ENCODE data around the gene TM6SF1.
A peak's percentile ranks its signal among the peaks of the same experiment; 100 is the strongest.
"Not testable (repeated sequence)": the region's sequence is repeated elsewhere in the genome, so short reads cannot be mapped to it uniquely, and the experiment has no call there.

Gene TM6SF1

DNA sequence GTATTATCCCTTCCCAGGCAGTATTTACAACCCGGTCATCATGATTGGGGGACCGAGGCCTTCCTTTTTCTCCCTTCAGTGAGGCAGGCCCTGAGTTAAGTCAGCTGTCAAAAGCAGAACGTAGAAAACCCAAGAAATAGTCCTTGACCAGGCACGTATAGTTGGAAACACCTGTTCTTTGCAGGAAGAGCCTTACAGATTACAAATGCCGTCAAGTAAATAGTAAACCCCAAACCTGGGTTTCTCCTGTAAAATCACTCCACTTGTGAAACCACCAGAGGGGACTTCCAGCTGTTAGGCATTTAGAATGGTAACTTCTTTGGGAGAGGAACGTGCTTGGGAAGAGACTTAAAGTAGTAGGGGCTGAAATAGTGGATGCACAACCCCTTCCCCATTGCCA is 39.4 kb upstream of the TM6SF1 start:
- peak overlapping the region in 2 of 3 experiments; percentile 83 for H3K4me3 Mint-ChIP-seq
- H3K9me3 Mint-ChIP-seq: peaks cover 3% of the 10 kb centered on the region
- peak overlapping the region; percentile 90 to 94 (median 92) for H3K27ac Mint-ChIP-seq
- no peaks in the 10 kb centered on the region for H3K27me3 Mint-ChIP-seq (ENCODE audit: low read depth)
- TF ChIP-seq, protein P1, sequence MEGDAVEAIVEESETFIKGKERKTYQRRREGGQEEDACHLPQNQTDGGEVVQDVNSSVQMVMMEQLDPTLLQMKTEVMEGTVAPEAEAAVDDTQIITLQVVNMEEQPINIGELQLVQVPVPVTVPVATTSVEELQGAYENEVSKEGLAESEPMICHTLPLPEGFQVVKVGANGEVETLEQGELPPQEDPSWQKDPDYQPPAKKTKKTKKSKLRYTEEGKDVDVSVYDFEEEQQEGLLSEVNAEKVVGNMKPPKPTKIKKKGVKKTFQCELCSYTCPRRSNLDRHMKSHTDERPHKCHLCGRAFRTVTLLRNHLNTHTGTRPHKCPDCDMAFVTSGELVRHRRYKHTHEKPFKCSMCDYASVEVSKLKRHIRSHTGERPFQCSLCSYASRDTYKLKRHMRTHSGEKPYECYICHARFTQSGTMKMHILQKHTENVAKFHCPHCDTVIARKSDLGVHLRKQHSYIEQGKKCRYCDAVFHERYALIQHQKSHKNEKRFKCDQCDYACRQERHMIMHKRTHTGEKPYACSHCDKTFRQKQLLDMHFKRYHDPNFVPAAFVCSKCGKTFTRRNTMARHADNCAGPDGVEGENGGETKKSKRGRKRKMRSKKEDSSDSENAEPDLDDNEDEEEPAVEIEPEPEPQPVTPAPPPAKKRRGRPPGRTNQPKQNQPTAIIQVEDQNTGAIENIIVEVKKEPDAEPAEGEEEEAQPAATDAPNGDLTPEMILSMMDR (IDR thresholded peaks at IDR 0.05; ENCODE audit: unreplicated experiment in 3 of 3): no peak
- peaks cover 10% of the 10 kb centered on the region for H3K36me3 Mint-ChIP-seq (ENCODE audit: low read depth)
- H3K4me1 Mint-ChIP-seq: peaks cover 8% of the 10 kb centered on the region

DNA sequence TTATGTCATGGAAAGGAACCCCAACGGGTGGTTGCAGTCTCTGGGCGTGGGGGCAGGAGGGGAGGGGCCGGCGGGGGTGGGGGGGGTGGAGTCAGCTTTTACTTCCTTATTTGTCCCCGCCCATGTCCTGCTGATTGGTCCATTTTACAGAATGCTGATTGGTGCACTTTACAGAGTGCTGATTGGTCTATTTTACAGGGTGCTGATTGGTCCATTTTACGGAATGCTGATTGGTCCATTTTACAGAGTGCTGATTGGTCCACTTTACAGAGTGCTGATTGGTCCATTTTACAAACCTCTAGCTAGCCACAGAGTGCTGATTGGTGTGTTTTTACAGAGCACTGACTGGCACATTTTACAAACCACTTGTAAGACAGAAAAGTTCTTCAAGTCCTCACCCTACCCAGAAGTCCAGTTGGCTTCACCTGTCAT is 38.2 kb upstream of the TM6SF1 start:
- peaks cover 11% of the 10 kb centered on the region for H3K36me3 Mint-ChIP-seq (ENCODE audit: low read depth)
- not testable (repeated sequence) for H3K27me3 Mint-ChIP-seq (ENCODE audit: low read depth); H3K27ac Mint-ChIP-seq; H3K9me3 Mint-ChIP-seq; H3K4me1 Mint-ChIP-seq
- H3K4me3 Mint-ChIP-seq: peak overlapping the region in 2 of 3 experiments; percentile 64 to 71

DNA sequence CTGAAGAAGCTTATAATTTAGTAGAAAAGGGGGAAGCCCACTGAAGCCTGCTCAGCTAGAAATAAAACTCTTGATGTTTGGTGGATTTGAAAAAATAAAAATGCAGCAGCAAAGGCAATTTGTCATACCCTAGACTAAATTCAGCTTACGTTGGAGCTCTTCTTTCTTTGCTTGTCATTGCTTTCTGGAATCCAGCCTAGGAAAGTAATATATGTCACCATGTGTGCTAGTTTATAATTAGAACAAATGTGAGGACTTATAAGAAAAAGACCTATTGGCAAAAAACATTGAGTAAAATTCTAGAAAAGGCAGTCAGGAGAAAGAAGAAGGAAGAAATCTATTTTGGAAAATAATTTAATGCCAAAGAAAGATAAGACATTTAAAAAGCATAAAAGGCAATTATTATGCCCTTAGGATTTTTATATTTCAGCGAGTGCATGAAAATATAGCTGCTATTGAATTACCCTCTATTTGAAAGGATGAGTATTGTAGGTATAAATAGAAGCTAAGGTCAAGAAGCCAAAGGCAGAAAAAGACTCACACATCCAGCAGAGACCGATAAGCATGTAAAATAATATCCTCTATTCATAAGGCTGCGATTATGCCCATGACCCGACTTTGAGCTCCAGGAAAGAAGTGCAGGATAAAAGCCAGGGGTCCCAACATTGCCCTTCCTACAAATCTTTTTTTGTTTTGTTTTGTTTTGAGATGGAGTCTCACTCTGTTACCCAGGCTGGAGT is 29.8 kb upstream of the TM6SF1 start:
- Mint-ChIP-seq H3K36me3 (ENCODE audit: low read depth) (peaks cover 4% of the 10 kb centered on the region), H3K4me3 (no peak overlapping the region), H3K27ac (peak overlapping the region; percentile 0 to 5 (median 2)), H3K27me3 (ENCODE audit: low read depth) (peaks cover 9% of the 10 kb centered on the region), H3K9me3 (peaks cover 11% of the 10 kb centered on the region), H3K4me1 (peaks cover 25% of the 10 kb centered on the region)
- TF ChIP-seq, protein P1 (IDR thresholded peaks at IDR 0.05; ENCODE audit: unreplicated experiment in 3 of 3): no peak

DNA sequence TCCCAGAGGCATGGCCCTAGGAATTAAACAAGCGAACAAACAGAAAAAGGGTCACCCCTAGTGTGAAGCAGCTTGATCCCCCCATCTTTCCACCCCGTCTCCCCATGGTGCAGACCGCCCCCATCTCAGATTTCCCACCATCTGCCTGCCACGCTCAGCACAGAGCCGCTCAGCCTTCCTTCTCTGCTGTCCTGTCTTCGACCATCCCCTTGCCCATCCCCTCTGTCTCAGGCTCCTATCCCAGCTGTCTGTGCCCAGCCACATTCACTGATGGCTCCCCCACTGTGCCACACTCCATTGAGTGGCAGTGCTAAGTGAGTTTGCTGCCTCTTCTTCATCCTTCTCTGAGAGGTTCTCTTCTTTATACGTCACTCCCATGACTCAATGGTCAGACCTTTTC is 28.7 kb upstream of the TM6SF1 start:
- TF ChIP-seq, protein P1 (IDR thresholded peaks at IDR 0.05; ENCODE audit: unreplicated experiment in 3 of 3): no peak
- Mint-ChIP-seq H3K27me3 (ENCODE audit: low read depth) (peaks cover 9% of the 10 kb centered on the region), H3K36me3 (ENCODE audit: low read depth) (peaks cover 4% of the 10 kb centered on the region), H3K4me1 (peaks cover 25% of the 10 kb centered on the region), H3K27ac (peak overlapping the region in 2 of 3 experiments; percentile 13 to 14), H3K4me3 (no peak overlapping the region), H3K9me3 (peaks cover 11% of the 10 kb centered on the region)

DNA sequence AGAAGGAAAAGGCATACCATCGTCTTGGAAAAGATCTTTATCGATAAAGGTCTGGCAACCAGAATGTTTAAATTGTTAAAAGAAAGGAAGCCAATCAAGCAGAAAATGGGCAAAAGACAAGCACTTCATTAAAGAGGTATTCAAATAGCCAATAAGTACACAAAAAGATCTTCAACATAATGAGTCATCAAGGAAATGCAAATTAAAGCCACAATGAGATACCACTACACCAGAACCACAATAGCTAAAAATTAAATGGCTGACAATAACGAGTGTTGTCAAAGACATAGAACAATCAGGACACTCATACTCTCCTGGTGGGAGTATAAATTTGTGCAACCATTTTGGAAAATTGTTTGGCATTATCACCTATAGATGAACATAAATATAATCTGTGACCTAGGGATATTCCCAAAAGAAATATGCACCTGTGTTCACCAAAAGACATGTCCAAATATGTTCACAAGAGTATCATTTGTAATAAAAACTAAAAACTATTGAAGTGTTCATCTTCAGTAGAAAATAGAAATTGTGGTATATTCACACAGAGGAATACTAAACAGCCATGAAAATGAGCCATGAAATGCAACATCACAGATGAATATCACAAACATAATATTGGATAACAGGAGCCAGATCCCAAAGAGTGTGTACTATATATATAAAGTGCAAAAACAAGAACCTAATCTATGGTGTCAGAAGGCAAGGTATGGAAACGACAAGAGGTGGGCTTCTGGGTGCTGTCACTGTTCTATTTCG is 26.0 kb upstream of the TM6SF1 start:
- peaks cover 25% of the 10 kb centered on the region for H3K4me1 Mint-ChIP-seq
- no peaks in the 10 kb centered on the region for H3K36me3 Mint-ChIP-seq (ENCODE audit: low read depth)
- peaks cover 9% of the 10 kb centered on the region for H3K27me3 Mint-ChIP-seq (ENCODE audit: low read depth)
- H3K4me3 Mint-ChIP-seq: no peak overlapping the region
- H3K27ac Mint-ChIP-seq: no peak overlapping the region
- TF ChIP-seq, protein P1 (IDR thresholded peaks at IDR 0.05; ENCODE audit: unreplicated experiment in 3 of 3): no peak
- no peaks in the 10 kb centered on the region for H3K9me3 Mint-ChIP-seq

DNA sequence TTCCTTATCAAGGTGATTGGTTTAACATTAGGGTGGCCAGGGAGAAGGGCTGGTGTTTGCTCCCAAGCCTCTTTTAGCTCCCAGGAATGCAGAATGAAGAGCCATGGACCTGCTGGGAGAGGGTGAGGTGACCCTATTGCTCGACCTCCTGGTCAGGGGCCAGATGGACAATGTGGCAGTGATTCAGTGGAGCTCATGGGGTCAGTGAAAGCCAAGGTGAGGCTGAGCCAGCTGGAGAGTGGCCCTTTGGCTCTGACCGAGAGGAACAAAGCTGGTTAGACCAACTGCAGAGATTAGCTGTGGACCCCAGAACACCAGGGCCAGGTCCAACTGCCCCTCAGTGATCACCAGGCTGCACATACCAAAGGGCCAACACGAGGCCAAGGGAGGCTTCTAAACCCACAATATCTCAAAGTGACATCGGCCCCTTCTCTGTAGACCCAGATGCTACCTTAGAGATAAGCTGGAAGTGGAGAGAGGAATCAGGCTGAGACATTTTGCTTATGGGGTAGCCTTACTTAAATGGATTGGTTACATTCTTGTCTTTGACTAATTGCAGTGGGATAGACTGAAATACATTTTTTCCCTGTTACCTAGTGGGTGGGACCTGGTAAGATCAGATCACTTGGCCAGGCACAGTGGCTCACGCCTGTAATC is 24.6 kb upstream of the TM6SF1 start:
- H3K9me3 Mint-ChIP-seq: no peaks in the 10 kb centered on the region
- no peaks in the 10 kb centered on the region for H3K36me3 Mint-ChIP-seq (ENCODE audit: low read depth)
- peaks cover 28% of the 10 kb centered on the region for H3K4me1 Mint-ChIP-seq
- H3K4me3 Mint-ChIP-seq: no peak overlapping the region
- TF ChIP-seq, protein P1 (IDR thresholded peaks at IDR 0.05; ENCODE audit: unreplicated experiment in 3 of 3): no peak
- peaks cover 9% of the 10 kb centered on the region for H3K27me3 Mint-ChIP-seq (ENCODE audit: low read depth)
- no peak overlapping the region for H3K27ac Mint-ChIP-seq

DNA sequence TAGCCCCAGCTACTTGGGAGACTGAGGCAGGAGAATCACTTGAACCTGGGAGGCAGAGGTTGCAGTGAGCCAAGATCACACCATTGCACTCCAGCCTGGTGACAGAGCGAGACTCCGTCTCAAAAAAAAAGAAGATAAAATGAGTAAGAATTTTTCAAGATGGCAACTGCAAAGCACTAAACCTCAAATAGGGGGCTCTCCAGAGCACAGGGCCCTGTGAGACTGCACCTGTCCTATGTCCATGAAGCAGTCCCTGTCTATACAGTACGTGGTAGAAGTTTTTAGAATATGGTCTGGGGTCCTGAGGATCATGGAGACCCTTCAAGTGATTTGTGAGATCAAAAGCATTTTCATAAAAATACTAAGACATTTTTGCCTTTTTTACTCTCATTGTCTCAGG is 22.0 kb upstream of the TM6SF1 start:
- not testable (repeated sequence) for H3K27ac Mint-ChIP-seq; H3K36me3 Mint-ChIP-seq (ENCODE audit: low read depth); H3K4me3 Mint-ChIP-seq; H3K27me3 Mint-ChIP-seq (ENCODE audit: low read depth); H3K9me3 Mint-ChIP-seq
- peaks cover 18% of the 10 kb centered on the region for H3K4me1 Mint-ChIP-seq

DNA sequence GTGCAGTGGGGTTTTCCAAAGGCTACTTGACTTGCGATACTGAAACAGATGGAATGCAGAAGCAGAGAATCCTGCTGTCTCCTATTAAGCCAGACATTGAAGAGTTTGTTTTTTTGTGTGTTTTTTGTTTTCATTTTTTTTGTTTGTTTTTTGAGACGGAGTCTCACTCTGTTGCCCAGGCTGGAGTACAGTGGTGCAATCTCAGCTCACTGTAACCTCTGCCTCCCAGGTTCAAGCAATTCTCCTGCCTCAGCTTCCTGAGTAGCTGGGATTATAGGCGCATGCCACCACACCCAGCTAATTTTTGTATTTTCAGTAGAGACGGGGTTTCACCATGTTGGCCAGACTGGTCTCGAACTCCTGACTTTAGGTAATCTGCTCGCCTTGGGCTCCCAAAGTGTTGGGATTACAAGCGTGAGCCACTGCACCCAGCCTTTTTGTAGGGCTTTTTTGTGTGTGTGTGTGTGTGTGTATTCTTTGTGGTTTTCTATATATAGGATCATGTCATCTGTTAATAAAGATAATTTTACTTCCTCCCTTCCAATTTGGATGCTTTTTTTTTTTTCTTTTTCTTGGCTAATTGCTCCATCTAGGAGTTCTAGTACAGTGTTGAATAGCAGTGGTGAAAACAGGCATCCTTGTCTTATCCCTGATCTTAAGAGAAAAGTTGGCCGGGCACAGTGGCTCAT is 21.4 kb upstream of the TM6SF1 start:
- H3K27ac Mint-ChIP-seq; H3K27me3 Mint-ChIP-seq (ENCODE audit: low read depth); H3K9me3 Mint-ChIP-seq; H3K4me3 Mint-ChIP-seq; H3K36me3 Mint-ChIP-seq (ENCODE audit: low read depth): not testable (repeated sequence)
- peaks cover 18% of the 10 kb centered on the region for H3K4me1 Mint-ChIP-seq
